Stimulated activated CD8-positive, alpha-beta memory T cell treated with anti-CD3 and anti-CD28 coated beads, Interleukin-15, amount 100 ng/mL, for 4 hours (primary cell): ENCODE data around the gene RRAS.

Source experiments
- DNase-seq, 2 donors: peaks; one replicate each; pipeline ENCODE4 v3.0.0-alpha.2; 2020; ENCODE audit warnings: low read depth in 2 of 2

Gene RRAS

DNA sequence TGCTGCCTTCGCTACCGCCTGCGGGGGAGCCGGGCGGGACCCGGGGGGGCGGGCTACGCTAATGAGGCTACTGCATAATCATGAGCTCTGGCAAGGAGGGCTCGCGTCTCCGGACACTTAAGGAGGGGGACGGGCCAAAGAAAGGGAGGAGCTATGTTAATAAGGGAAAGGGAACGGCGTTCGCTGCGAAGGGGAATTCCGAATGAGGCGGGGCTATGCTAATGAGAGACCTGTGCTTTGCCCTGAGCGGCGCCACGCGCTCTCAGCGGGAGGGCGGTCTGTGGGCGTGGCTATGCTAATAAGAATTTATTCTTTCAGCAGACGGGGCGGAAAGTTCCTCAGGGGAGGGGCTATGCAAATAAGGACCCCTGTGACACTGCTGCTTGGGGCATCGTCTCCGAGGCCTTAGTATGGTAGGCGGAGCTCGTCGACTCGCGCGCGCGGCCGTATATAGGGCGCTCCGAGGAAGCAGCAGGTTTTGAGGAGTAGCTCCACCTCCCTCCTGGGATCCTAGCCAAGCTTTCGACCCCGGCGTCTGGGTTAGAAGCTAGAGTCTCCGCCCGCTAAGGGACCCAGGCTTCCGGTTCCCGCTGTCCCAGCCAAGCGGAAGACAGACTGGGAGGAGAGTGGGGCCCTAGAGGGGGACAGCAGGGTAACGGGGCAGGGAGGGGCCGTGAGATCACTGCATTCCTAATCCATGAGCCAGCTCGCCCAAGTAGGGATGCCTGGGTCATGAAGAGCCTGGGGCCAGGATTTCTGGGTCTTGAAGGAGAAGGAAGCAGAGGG lies at the start of gene RRAS:
Gene RRAS (minus strand): TSS at position 31 of the 786 bp plus-strand sequence. CDS start 45 bp downstream, outside the sequence.
- DNase-seq = peak; percentile 99 to 100

GRCh38 chr19:49689133-49690078 lies 49.5 kb upstream of the RRAS start, which contains the start of gene ADM5:
Gene ADM5, plus strand, starts transcription at chr19:49689594. Its CDS starts 244 bp downstream, at chr19:49689838.
- DNase-seq = no peak

DNA sequence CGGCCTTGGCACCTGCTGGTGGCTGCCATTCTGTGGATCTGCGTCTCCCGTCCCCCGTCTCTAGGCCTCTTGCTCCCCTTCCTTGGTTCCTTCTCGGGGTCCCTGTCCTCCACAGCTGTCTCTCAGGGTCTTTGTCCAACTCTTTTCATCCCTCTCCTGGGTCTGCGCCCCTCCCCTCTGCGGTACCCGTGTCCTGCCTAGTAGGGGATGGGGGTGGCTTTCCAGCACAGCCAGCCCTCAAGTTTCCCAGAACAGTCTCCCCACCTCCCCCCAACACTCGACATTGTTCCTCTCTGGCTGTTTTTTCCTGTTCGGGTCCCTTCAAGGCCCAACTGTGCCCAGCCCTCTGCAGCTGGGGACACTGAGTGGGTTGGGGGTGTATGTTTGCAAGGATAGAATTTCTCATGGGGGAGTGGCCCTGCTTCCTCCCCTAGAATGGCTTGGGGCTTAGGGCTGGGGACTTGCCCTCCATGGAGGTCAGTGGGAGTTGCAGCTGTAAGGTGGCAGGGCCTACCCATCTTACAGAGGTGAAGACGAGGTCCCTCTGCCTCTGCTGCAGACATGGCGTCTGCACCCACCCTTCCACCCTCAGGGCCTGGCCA lies 48.7 kb upstream of the RRAS start:
- no peak for DNase-seq

DNA sequence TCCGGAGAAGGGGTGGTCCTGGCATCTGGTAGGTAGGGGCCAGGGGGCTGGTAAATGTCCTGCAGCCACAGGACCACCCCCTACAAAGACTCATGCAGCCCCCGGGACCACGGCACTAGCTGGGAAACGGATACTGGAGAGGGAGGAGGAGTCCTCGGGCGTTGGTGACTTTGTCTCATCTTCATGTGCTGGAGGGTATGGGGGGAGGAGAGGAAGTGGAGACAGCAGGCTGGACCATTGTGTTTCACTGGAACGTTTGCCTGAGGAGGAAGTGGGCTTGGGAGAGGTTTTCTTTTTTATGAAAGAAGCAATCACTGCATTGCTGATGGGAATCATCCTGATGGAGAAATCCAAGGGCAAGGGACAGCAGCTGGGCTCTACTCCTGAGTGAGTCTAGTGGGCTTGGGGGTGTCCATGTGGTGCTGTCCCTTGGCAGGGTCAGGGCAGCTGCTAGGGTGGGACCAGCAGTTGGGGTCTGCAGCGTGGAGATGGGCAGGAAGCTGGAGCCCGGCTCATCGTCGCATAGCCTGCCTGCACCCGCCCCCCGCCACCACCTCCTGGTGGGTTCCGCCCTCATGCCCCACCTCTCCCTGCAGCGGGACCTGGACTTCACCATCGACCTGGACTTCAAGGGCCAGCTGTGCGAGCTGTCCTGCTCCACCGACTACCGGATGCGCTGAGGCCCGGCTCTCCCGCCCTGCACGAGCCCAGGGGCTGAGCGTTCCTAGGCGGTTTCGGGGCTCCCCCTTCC lies 47.8 kb upstream of the RRAS start:
- DNase-seq = no peak

- DNase-seq = no peak
These were observed 47.2 kb upstream of the RRAS start for GRCh38 chr19:49687150-49687549.

GRCh38 chr19:49686503-49687088 lies 46.7 kb upstream of the RRAS start:
- DNase-seq = no peak

- no peak for DNase-seq
These were observed 45.9 kb upstream of the RRAS start for GRCh38 chr19:49685845-49686332.

GRCh38 chr19:49684983-49685553 lies 45.1 kb upstream of the RRAS start:
- no peak for DNase-seq

DNA sequence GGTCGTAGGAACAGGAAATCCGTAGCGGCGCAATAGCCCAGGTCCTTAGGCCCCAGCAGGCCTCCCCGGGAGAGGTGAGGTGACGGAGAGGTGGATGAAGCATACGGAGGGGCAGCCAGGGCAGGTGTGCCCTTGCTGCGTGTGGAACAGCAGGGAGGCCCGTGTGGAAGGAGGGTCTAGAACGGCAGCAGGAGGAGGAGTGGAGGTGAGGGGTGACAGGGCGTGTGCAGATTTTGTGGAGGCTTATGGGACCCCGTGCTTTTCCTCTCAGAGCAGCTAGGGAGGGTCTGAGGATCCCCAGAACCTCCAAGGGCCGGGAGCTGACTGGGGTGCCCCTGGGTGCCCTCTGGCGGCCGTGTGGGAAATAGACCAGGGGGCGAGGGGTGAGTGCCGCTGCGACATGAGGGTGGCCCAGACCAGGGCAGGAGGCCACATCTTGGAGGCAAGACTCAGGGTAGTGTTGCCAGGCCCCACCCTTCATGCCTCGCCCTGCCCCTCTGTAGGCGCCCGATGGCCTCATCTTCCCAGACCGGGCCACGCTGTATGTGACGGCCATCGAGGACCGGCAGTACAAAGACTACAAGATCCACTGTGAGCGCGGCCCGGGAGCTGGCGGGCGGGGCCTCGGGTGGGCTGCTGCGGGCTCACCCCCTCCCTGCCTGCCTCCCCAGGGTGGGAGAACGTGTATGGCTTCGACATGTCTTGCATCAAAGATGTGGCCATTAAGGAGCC lies 44.5 kb upstream of the RRAS start:
- no peak for DNase-seq

GRCh38 chr19:49683814-49684250 lies 43.9 kb upstream of the RRAS start:
- no peak for DNase-seq

DNA sequence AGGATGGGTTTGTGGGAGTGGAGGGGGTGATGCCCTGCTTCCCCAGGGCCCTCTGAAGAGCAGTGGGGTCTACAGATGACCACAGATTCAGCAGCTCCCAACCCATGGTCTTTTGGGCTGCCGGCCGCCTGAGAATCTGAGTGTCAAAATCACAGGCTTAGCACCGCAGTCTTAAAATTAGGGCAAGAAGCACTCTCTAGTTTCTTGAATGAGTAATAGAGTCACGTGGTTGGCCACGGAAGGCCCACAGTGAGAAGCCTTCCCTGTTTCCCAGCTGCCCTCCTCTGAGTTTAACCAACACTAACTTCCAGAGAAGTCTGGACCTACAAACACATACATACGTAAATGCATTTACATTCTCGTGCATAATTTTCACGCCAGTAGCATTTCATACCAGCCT lies 42.3 kb upstream of the RRAS start:
- no peak for DNase-seq

- DNase-seq = no peak
These were observed 41.9 kb upstream of the RRAS start for GRCh38 chr19:49681830-49682229.

GRCh38 chr19:49680421-49681351 lies 40.7 kb upstream of the RRAS start:
- peak; percentile 82 to 87 for DNase-seq

DNA sequence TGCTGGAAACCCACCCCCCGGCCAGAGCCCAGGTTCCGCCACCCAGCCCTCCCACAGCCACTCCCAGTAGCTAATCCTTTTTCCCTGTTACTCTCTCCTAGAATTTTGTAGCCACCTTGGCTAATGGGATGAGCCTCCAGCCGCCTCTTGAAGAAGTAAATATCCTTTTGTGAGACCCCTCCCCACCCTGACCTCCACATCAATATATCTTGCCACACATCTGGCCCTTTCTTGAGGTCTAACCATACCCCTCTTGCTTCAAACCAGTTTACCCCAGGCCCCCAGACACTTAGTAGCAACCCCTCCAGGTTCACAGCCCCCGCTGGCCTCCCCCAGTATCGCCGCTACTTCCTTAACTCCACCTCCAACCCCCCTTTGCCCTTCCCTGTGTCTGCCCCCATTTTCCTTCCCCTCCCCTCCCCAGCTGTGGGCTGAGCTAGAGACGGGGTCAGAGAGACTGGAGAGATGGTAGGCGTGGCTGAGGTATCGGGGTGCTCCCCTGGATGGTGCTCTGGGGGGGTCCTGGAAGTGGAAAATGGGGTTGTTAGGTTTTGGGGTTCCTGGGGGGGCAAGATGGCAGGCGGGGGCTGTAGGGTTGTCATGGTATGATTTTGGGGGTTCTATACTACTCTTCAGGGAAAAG lies 39.9 kb upstream of the RRAS start:
- no peak for DNase-seq

- no peak for DNase-seq
These were observed 39.2 kb upstream of the RRAS start for GRCh38 chr19:49678985-49679770.

- peak in 1 of 2 donors; percentile 68 for DNase-seq
These were observed 38.1 kb upstream of the RRAS start for GRCh38 chr19:49677901-49678674.
